ENCODE data around the gene NFRKB. TPM values are rescaled to one million over a fixed set of nuclear protein-coding genes. Genes with fewer than 3 reads are reported as not detected.

The NFRKB gene
- total and polyA plus RNA-seq, 8 donors, result 11.0 to 18.3 (median 12.6) TPM

- H3K27ac ChIP-seq, result no peak overlapping the region
- H3K36me3 ChIP-seq, result no peaks in the 10 kb centered on the region
- 88 to 95% methylated on average over 4 of the region's 4 CpGs for WGBS, 2 donors
- H3K4me3 ChIP-seq, result no peak overlapping the region
- intact Hi-C loops (cut with DNase I), result no loop called here
- no peaks in the 10 kb centered on the region for H3K9me3 ChIP-seq
- H3K27me3 ChIP-seq, result no peaks in the 10 kb centered on the region
- TF ChIP-seq CTCF (IDR thresholded peaks at IDR 0.05), result no peak
- ATAC-seq, result no peak
- FAIRE-seq, result no peak
- no peak for DNase-seq
- H3K4me1 ChIP-seq, result no peaks in the 10 kb centered on the region
Measured at GRCh38 chr11:129937592-129938238, 42.3 kb upstream of the NFRKB start.

- WGBS, 2 donors, result 51 to 58% methylated on average over 3 of the region's 3 CpGs
- no peak for DNase-seq
- no peak overlapping the region for H3K4me3 ChIP-seq
- ATAC-seq, result no peak
- no peaks in the 10 kb centered on the region for H3K4me1 ChIP-seq
- no peaks in the 10 kb centered on the region for H3K36me3 ChIP-seq
- no peak for TF ChIP-seq CTCF (IDR thresholded peaks at IDR 0.05)
- H3K27me3 ChIP-seq, result no peaks in the 10 kb centered on the region
- no peaks in the 10 kb centered on the region for H3K9me3 ChIP-seq
- intact Hi-C loops (cut with DNase I), result no loop called here
- no peak for FAIRE-seq
- H3K27ac ChIP-seq, result no peak overlapping the region
Measured at GRCh38 chr11:129935723-129936122, 40.3 kb upstream of the NFRKB start.

- 87 to 96% methylated on average over 9 of the region's 9 CpGs for WGBS, 2 donors
- Histone ChIP-seq H3K4me1 (no peaks in the 10 kb centered on the region), H3K9me3 (no peaks in the 10 kb centered on the region), H3K36me3 (no peaks in the 10 kb centered on the region), H3K27ac (no peak overlapping the region), H3K27me3 (no peaks in the 10 kb centered on the region), H3K4me3 (no peak overlapping the region)
- ATAC-seq, result no peak
- no peak for TF ChIP-seq CTCF (IDR thresholded peaks at IDR 0.05)
- DNase-seq, result no peak
- intact Hi-C loops (cut with DNase I), result no loop called here
- no peak for FAIRE-seq
Measured at GRCh38 chr11:129933891-129934290, 38.5 kb upstream of the NFRKB start.

- Histone ChIP-seq H3K9me3 (no peaks in the 10 kb centered on the region), H3K27me3 (no peaks in the 10 kb centered on the region), H3K36me3 (no peaks in the 10 kb centered on the region), H3K27ac (no peak overlapping the region), H3K4me1 (no peaks in the 10 kb centered on the region), H3K4me3 (no peak overlapping the region)
- ATAC-seq (no peak), FAIRE-seq (no peak), DNase-seq (no peak)
- intact Hi-C loops (cut with DNase I), result no loop called here
- no peak for TF ChIP-seq CTCF (IDR thresholded peaks at IDR 0.05)
- 90 to 97% methylated on average over 1 of the region's 1 CpG for WGBS, 2 donors
Measured at GRCh38 chr11:129933262-129933661, 37.9 kb upstream of the NFRKB start.

- H3K27ac ChIP-seq, result no peak overlapping the region
- FAIRE-seq (no peak), DNase-seq (no peak), ATAC-seq (no peak)
- TF ChIP-seq CTCF (IDR thresholded peaks at IDR 0.05), result no peak
- WGBS, 2 donors, result 90 to 95% methylated on average over 7 of the region's 7 CpGs
- no peaks in the 10 kb centered on the region for H3K27me3 ChIP-seq
- H3K4me1 ChIP-seq, result no peaks in the 10 kb centered on the region
- no peaks in the 10 kb centered on the region for H3K9me3 ChIP-seq
- no peak overlapping the region for H3K4me3 ChIP-seq
- intact Hi-C loops (cut with DNase I), result no loop called here
- no peaks in the 10 kb centered on the region for H3K36me3 ChIP-seq
Measured at GRCh38 chr11:129932381-129933067, 37.1 kb upstream of the NFRKB start.

All from pancreas (tissue), 10 donors.